ENCODE results near the gene RNF144A.
A peak's percentile ranks its signal among the peaks of the same experiment; 100 is the strongest.

Gene RNF144A

DNA sequence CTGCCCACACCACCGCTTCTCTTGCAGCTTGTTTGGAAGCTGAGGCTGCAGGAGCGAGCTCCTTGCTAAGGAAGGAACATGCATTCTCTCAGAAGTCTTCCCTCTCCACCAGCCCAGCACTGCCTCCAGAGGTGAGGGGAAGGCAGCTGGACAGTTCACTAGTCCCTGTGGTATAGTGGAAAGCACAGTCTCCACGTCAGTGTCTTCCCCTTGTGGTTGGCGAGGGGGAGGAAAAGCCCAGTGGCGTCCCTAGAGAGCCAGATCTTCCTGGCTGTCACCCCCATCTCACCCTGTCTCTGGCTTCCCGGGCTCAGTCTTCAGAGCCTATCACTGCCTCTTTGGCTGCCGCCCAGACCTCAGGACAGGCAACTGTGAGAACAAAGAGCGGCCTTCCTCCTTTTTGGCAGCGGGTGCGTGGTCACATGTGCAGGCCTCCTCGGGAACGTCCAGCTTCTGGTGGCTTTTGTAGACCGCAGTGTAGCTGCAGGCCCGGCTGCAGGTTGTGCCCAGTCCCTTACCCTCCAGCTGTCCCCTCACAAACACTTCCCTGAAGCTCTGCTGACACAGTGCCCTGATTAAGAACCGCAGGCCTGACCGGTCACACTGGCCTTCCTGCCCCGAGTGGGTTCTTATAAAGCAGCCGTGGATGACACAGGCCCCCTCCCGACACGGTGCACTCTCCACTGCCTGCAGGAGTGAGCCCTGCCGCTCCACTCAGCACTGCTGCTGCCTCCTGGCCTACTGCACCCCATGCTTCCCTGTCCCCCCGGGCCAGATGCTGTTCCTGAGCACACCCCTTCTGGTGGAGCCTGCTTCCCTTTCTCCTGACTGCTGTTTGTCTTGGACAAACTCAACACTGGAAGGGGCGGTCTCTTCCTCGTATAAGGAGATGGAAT lies 90.9 kb downstream of the RNF144A start:
- DNase-seq (ENCODE audit: low read depth), result no peak

- DNase-seq (ENCODE audit: low read depth), result no peak
These were observed 92.1 kb downstream of the RNF144A start for GRCh38 chr2:7009207-7009911.

- peak; percentile 76 for DNase-seq (ENCODE audit: low read depth)
These were observed 93.3 kb downstream of the RNF144A start for GRCh38 chr2:7010391-7011054.

DNA sequence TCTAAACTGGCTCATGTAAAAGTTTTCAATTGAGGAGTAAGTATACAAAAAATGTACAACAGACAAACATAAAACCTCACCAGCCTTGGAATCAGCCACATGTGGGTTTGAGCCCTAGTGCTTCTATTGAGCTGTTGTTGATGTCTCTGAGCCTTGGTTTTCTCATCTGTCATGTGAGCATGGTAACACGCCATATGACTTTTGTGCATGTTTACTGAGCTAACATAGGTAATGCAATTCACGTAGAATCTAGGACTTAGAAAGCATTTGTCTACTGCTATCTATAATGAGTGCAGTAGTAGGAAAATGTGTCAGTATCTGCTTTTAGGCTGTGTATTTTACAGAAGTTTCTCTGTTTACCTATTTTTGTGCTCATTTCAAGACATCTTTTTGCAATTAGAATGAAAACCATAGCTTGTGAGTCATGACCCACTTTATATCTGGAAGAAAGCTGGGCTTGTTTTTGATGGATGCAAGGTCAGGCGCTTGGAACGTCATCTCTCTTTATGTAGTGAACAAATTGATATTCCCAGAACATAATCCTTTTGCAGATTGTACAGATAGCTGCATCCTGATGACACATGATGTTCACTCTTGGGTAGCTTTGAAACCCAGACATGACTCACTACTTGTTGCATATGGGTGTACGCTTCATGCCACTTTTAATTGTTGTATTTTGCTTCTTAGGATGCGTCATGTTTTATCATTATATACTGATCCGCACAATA lies 94.3 kb downstream of the RNF144A start:
- peak; percentile 96 for DNase-seq (ENCODE audit: low read depth)

GRCh38 chr2:7012141-7012764 lies 95.0 kb downstream of the RNF144A start:
- DNase-seq (ENCODE audit: low read depth), result peak; percentile 28

DNA sequence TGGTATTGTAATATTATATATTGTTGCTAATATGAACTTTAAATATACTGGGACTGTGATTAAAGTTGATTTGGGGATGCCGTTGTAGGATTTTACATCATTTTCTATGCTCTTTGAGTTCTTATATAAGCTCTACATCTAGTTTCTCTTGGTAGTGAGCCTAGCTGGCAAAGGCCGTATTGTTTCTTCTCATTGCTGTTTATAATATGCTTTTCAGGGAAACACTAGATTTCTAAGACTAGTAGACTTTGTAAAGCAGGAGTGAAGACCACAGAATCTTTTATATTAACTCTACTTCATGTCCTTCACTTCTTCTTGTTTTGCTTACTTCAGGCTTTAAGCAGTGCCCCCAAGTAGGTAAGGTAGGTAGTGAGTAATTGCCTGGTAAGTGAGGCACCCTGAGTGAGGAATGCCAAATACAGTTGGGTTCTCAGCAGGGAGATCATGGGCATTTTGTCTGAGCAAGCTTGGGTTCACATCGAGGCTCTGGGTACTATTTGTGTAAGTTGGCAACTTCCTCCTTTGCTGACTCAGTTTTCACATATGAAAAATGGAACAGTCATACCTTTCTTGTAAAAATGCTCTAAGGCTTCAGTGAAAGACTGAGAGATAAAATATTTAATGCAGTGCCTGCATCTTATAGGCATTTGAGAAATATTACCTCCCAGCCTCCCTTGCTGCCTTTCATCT lies 96.4 kb downstream of the RNF144A start:
- DNase-seq (ENCODE audit: low read depth), result no peak

GRCh38 chr2:7014174-7014640 lies 97.0 kb downstream of the RNF144A start:
- DNase-seq (ENCODE audit: low read depth), result no peak

GRCh38 chr2:7015007-7015950 lies 98.1 kb downstream of the RNF144A start:
- DNase-seq (ENCODE audit: low read depth), result no peak

DNA sequence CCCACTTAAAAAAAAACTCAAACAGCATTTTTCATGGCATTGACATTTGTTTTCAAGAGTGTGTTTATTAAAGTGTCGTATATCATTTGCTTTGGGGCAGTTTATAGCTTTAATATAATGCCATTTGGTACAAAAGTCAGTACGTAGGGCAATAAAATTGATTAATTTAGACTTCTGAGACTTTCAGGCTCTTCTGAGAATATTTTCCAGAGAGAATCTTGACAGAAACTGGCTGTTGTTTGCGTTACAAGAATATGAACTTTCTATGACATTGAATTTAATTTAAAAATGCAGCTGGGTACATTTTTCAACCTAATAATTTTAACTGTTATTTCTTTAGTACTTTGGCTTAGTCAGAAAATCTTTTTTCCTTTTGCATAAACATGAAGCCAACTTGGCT lies 98.9 kb downstream of the RNF144A start:
- DNase-seq (ENCODE audit: low read depth), result no peak

GRCh38 chr2:7016601-7017211 lies 99.5 kb downstream of the RNF144A start:
- no peak for DNase-seq (ENCODE audit: low read depth)

DNA sequence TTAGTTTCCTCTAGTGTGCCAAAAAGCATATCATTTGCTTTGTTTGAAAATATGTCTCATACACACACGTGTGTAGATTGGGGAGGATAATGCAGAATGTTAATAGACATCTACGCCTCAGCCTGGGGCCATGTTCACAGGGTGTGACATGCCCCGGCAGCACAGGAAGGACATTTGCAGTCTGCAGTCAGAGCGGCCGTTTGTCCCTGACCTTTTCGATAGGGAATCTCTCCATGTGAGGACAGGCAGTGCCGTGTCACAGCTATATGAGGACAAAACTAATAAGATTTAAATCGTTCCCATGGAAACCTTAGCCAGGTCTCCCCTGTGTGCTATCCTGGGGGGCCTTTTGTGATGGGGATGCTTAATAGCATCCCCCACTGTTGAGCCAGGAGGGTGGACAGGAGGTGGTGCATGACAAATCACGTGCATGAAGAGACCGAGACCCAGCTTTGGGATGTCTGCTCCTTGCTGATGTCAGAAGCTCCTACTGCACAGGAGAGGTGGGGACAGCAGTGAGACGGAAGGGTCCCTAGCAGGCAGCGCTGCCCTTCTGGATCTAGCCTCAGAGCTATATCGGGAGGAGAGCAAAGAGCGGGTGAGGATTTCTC lies 100.6 kb downstream of the RNF144A start:
- DNase-seq (ENCODE audit: low read depth), result no peak

GRCh38 chr2:7018282-7018701 lies 101.1 kb downstream of the RNF144A start:
- no peak for DNase-seq (ENCODE audit: low read depth)

GRCh38 chr2:7018767-7019166 lies 101.6 kb downstream of the RNF144A start:
- DNase-seq (ENCODE audit: low read depth), result no peak

DNA sequence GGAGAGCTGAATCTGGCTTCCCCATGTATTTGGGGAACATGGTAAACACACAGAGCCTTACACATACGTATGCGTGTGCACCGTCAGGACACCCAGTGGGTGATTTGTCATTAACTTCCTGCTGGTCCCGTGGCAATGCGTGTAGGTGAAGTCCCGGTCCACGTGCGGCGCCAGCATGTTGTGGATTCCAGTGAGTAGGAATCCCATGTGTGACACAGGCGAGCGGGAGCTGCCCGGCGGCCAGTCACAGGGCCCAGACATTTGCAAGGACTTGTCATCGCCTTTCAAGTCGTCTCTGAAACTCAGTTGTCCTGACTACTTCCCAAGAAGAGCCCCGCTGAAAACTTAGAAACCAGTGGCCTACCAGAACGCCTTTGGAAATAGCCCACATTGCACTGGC lies 102.0 kb downstream of the RNF144A start:
- no peak for DNase-seq (ENCODE audit: low read depth)

GRCh38 chr2:7020059-7020458 lies 102.8 kb downstream of the RNF144A start:
- no peak for DNase-seq (ENCODE audit: low read depth)

- DNase-seq (ENCODE audit: low read depth), result no peak
These were observed 103.3 kb downstream of the RNF144A start for GRCh38 chr2:7020468-7020867.

DNA sequence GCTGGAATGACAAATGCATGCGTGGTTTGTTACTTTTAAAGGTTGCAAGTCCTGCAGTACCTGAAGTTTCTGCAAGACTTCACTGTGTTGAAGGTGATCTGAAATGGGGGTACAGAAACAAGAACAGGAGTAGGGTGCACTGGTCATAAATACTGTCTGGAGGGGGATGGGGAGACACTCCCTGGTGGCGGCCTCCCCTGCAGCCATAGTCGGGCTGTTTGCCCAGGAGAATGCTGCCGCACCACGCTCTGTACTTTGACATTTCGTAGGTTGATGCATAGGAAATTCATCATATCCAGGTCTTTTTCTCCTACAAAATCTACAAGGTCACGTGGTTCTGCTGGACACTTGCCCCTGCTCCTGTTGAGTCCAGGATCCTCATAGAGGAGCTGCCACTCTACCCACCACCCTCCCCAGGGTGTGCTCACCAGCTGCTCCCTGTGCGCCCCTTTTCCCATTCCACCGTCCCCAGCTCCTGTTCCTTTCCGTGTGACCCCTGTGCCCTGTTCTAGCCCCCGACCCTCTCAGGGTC lies 103.8 kb downstream of the RNF144A start:
- DNase-seq (ENCODE audit: low read depth), result no peak

Measured in HS-5 (cell line).